D341Med (cell line): ENCODE measurements around the gene DPYD.

Experiments
- DNase-seq: peaks from one replicate; pipeline ENCODE4 v3.0.0; 2012; ENCODE audit warnings: low spot score

Gene DPYD

GRCh38 chr1:97783751-97784150 is 137.1 kb downstream of the DPYD start:
- DNase-seq: no peak

DNA sequence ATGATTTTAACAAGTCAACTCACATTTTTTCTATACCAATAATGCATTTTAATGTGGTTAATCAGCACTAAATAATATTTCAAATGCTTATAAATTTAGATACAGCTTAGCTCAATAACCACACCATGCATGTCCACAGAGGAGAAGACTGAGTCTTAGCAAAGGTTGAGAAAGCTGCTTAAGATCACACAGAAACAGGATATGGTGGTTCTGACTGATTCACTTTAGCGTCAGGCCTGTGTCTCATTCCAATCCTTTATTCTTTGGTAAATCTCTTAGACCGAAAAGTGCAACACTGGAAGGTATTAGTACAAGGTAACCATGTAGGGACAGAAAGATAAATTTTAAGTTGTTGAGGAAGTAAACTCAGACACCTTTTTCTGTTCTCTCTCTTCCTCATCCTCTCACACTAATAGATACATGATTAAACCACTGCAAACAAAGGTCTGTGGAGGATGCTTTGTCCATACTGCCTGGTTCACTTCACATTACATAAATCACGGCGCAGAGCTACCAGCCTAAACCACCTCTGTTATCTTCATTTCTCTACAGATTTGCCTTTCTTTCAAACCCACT is 139.0 kb downstream of the DPYD start:
- no peak for DNase-seq

- DNase-seq: no peak
Measured at GRCh38 chr1:97780884-97781283, 139.9 kb downstream of the DPYD start.

DNA sequence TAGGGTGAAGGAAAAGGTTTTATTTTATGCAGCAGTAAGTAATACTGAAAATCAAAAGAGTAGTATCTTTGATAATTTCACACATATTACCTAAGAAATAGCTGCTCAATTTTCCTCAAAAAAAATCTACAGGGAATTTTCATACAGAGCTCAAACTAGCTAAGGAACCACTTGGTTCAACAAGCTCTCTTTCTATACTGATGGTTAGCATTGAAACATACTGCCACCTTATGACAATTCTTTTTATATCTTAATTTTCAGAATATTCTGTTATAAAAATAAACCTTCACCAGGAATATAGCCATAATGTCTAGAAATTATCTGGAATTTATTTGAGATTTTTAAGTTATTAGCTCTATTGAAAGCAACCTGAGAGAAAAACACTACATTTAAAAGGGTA is 142.1 kb downstream of the DPYD start:
- DNase-seq: no peak

DNA sequence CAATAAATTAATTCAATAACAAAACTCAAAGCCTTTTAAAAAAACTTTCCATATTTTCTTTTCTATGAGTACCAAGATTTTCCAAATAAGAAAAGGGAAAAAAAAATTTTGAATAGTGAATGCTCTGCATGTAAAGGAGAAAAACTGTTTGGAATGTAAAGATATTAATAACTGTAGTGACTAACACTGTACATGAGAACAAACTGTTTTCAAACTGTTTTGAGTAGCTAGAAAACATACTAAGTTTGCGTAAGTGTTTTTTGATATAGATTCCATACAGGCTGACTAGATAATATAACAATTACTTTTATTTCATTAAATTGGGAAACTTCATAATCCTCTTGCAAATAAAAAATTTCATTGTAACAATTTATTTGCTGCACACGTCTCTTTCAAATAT is 150.5 kb downstream of the DPYD start:
- DNase-seq: no peak

DNA sequence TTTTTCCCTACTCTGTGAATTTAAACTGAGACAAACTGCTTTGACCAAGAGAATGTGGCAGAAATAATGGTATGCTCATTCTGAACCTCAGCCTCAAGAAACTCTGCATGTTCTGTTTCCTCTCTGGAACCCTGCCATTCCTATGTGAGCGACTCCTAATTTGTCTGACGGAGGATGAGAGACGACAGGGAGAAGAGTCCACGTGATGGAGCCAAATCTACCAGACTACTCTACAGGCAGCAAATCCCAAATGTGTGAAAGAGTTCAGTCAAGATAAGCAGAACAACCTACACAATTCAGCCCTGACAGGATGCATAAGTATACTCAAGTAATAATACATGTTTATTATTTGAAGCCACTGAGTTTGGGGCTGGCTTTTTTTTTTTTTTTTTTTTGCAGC is 153.5 kb downstream of the DPYD start:
- no peak for DNase-seq

DNA sequence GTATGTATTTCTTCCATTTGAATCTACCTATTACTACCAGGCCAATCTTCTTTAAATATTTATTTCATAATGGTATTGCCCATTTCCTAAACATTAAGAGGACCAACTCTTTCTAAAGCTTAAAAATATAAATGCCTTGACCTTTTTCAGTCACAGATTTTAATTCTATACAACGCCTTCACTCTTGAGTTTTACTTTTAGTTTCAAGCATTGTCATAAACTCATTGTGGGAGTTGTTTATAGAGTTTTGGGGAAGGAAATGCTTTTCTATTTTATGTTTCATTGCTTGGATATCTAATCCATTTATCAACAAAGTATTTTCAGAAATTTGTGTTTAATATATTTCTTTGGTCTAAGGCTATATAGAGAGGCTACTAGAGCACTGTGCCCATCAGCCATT is 155.8 kb downstream of the DPYD start:
- DNase-seq: no peak

DNA sequence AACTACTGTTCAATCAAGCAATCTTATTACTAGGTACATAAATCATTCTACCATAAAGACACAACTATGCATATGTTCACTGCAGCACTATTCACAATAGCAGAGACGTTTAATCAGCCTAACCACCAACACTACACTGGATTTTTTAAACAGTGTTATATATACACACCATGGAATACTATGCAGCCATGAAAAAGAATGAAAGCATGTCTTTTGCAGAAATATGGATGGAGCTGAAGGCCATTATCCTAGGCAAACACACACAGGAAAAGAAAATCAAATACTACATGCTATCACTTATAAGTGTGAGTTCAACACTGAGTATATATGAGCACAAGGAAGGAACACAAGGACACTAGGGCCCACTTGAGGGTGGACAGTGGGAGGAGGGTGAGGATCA is 159.2 kb downstream of the DPYD start:
- DNase-seq: no peak

DNA sequence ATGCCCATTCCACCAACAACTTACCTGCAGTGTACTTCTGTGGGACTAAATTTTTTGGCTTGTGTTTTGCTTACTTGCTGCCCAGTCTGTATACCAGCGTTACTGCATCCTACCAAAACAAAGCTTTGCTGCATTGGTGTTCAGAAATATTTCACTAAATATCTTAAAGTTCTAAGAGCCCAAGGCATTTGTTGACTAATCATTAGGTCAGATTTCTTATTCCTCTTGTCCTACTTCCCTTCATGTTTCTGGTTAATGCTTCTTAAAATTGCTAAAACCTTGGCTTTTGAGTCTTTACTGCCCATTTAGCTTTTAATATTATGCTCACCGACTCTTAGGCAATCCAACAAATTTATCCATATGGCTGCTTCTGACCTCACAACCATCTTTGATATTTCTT is 161.8 kb downstream of the DPYD start:
- no peak for DNase-seq

DNA sequence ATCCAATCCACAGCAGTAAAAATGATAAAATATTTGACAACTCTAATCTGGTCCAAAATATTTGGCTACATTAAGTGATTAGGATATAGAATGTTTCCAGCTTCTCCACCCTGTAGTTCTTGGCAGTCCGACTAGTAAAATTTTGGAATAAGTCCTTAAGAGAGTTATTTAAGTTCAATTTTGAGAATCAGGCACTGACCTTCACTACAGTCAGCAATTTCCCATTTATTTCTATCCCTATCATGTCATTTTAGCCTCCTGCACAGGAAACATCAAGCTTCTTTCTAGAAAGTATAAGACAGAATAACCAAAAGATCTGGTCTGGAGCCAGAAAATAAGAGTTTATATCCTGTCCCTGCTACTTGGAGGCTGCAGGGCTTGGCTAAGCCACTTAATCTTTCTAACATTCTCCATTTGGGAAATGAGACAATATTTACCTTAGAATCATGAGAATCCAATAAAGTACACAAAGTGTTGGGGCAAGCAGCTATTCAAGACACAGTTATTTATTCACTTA is 162.2 kb downstream of the DPYD start:
- no peak for DNase-seq

- no peak for DNase-seq
Measured at GRCh38 chr1:97745912-97746311, 174.9 kb downstream of the DPYD start.

GRCh38 chr1:97744977-97745376 is 175.9 kb downstream of the DPYD start:
- DNase-seq: no peak

DNA sequence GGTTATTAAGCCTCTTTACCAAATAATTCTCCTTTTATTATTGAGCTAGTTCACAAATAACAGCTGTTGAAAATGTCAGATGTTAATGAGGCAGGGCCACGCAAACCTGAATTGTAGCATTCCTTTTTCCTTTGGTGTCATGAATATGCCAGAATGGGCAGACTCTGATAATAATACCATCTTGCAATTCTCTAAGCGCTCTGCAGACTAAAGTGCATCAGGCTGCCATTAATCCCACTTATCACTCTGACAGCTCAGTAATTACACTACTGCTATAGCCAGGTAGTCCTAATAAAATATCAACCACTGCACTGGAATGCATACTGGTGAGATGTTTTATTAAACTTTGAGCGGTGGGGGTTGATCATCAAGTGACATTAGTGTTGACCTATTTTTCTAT is 177.7 kb downstream of the DPYD start:
- DNase-seq: peak; percentile 11

GRCh38 chr1:97740891-97741290 is 179.9 kb downstream of the DPYD start:
- no peak for DNase-seq

DNA sequence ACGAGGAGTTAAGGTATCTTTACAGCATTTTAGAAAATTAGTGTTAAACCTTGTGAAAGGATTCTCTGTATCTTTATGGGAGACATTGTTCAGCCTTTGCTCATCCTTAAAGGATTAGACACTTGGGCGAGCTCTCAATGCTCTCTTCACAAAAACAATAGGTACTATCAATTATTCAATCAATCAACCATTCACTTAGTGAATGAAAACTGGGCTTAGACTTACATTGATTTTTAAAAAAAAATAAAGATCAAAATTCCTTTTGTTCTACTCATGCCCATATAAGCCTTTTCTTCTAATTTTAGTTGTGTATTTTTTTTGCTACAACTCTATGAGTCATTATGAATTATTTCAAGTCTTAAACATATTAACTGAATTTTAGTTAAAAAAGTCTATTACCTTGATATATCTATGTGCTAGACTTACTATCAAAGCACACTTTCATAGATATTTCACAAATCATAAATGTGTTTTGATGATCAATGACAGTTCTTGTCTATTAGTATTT is 181.2 kb downstream of the DPYD start:
- DNase-seq: no peak

- DNase-seq: no peak
Measured at GRCh38 chr1:97738270-97738669, 182.6 kb downstream of the DPYD start.

- no peak for DNase-seq
Measured at GRCh38 chr1:97730271-97730670, 190.6 kb downstream of the DPYD start.

GRCh38 chr1:97728436-97728835 is 192.4 kb downstream of the DPYD start:
- DNase-seq: no peak

DNA sequence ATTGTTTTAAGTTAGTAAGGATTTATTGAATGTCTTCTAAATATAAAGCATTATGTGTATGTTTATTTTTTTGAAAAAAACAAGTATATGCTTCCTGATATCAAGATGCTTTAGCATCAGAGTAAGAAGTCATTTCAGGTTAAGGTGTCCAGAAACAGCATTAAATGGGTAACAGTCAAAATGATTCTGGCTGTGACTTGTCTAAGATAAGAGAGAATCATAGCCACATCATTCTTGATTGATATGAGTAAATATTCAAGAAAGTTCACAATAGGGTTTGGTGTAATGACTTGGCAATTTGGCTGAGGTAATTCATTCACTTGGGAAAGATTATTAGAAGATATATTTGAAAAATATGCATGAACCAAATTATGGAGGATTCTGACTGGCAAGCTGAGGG is 193.8 kb downstream of the DPYD start:
- DNase-seq: no peak

DNA sequence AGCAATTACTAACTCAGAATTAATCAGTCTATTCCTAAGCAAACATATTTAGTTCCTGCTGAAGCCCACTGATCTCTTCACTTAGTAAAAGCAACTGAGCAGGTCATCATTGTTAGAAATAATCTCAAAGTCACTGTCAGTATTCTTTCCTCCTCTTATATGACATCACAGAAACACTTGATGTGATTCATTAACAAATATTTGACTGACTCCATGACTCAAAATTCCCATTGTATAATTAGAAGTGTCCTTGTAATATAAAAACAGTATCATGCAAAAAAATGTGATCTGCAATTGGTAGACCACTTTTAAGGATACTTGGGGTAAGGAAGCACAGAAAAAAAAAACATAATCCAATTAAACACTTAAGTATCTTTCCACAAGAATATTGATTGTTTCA is 194.4 kb downstream of the DPYD start:
- DNase-seq: no peak

DNA sequence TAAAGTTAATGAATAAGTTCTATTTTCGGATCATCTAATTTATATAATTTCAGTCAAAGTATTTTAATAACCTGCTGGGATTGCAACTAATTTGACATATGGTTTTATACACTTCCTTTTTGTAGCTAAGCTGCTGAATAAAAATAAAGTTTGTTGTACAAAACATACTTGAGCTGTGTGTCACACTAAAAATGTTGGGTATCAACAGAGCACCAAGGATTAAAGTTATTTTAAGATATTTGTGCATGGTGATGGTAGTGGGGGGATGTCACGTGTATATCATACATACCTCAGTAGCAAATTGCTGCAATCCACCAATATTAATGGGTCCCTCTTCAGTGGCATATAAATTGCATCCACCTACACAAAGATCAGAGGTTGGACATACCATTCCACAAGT is 199.6 kb downstream of the DPYD start:
- no peak for DNase-seq

DNA sequence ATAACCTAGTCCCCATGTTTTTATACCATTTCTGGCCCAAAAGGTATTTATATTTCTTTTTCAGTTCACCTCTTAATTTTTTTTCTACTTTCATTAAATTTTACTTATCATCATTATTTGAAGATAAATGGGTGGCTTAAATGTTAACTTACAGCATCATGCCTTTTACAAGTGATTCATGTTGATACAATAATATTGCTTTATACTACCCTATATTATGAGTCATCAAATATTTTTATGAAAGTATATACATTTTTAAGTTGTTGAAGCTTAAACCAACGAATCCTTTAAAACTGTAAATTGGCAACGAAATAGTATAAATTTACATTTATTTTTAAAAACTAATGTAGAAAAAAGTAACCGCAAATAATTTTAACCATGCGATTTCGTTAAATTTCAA is 207.9 kb downstream of the DPYD start:
- no peak for DNase-seq

DNA sequence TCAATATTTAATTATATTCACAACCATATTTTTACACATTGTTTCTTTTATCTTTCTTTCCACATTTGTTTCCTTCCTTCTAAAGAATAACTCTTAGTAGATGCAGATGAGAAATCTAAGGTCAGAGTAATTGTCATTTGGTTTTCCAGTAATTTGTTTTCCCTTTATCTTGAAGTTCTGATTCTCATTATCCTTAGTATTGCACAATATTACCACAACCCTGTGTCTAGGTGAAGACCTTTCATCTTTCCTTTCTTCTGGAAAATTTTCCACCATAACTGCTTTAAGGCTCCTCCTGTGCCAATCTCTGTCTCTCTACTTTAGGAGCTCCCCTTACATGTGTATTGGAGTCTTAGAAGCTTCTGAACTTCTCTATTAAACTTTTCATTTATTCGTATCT is 209.0 kb downstream of the DPYD start:
- no peak for DNase-seq

DNA sequence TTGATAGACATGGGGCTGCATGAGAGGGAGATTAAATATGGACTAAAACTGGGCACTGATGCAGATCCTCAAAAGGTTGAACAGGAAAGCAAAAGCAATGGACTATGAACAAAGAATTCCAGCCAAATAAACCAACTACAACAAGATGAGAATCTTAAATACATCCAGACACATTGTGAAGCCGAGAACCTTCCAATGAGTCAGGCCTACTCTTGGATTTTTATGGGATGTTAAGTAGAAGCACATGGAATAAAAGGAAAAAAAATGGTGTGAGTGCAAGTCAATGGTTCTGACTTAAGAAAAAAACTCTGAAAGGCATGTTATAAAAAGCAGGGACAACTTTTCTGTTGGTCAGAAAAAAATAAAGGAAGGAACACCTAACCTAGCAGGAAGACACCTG is 227.2 kb downstream of the DPYD start:
- DNase-seq: no peak

GRCh38 chr1:97691325-97691724 is 229.5 kb downstream of the DPYD start:
- no peak for DNase-seq
